IPS DF 19.7 (cell line): ENCODE results near the gene ZBTB25.

Source experiments
- DNase-seq: peaks from one replicate; pipeline ENCODE4 v3.0.0-alpha.2; 2013; ENCODE audit warnings: low read depth, low spot score

ZBTB25 gene

GRCh38 chr14:64475585-64476273, 27.9 kb downstream of the ZBTB25 start:
- no peak for DNase-seq

GRCh38 chr14:64474698-64475097, 28.9 kb downstream of the ZBTB25 start:
- DNase-seq, result no peak

GRCh38 chr14:64474041-64474440, 29.6 kb downstream of the ZBTB25 start:
- no peak for DNase-seq

- DNase-seq, result no peak
These were observed 35.2 kb downstream of the ZBTB25 start for GRCh38 chr14:64468451-64468850.

GRCh38 chr14:64467566-64467965, 36.1 kb downstream of the ZBTB25 start:
- DNase-seq, result no peak

- no peak for DNase-seq
These were observed 36.5 kb downstream of the ZBTB25 start for GRCh38 chr14:64467101-64467500.

GRCh38 chr14:64465831-64466554, 37.6 kb downstream of the ZBTB25 start:
- no peak for DNase-seq

- no peak for DNase-seq
These were observed 38.3 kb downstream of the ZBTB25 start, which contains the start of gene AKAP5 for GRCh38 chr14:64465191-64465822. Gene AKAP5, plus strand, starts transcription at chr14:64465499. Its CDS starts 2,896 bp downstream, at chr14:64468395.

GRCh38 chr14:64464651-64465050, 39.0 kb downstream of the ZBTB25 start:
- no peak for DNase-seq

- DNase-seq, result no peak
These were observed 39.8 kb downstream of the ZBTB25 start for GRCh38 chr14:64463873-64464272.

GRCh38 chr14:64463195-64463594, 40.4 kb downstream of the ZBTB25 start:
- DNase-seq, result no peak

- DNase-seq, result no peak
These were observed 42.4 kb downstream of the ZBTB25 start for GRCh38 chr14:64461221-64461620.

GRCh38 chr14:64459405-64460136, 44.1 kb downstream of the ZBTB25 start:
- DNase-seq, result no peak

- no peak for DNase-seq
These were observed 49.0 kb downstream of the ZBTB25 start for GRCh38 chr14:64454671-64455070.

GRCh38 chr14:64450255-64450654, 53.4 kb downstream of the ZBTB25 start:
- no peak for DNase-seq

- no peak for DNase-seq
These were observed 55.6 kb downstream of the ZBTB25 start for GRCh38 chr14:64447876-64448670.

- no peak for DNase-seq
These were observed 58.4 kb downstream of the ZBTB25 start for GRCh38 chr14:64444984-64445845.

- no peak for DNase-seq
These were observed 59.5 kb downstream of the ZBTB25 start for GRCh38 chr14:64444140-64444539.

- no peak for DNase-seq
These were observed 61.2 kb downstream of the ZBTB25 start for GRCh38 chr14:64442300-64442988.

GRCh38 chr14:64440494-64440893, 63.1 kb downstream of the ZBTB25 start:
- DNase-seq, result no peak
